H1 (cell line): ENCODE measurements around the gene TBCD. TPM values are rescaled to one million over a fixed set of nuclear protein-coding genes. Genes with fewer than 3 reads are reported as not detected.

Experiments
- CHD7 ChIP-seq: fragments of 300-600 bp; sonication (generic); IDR thresholded peaks from 2 replicates; pipeline ENCODE4 v1.7.1; 2012; ENCODE audit warnings: low read length, moderate library complexity, mild to moderate bottlenecking, inconsistent platforms; ENCODE audit not compliant: insufficient replicate concordance
- JUN ChIP-seq: IDR thresholded peaks from 2 replicates; pipeline ENCODE4 v1.6.1; 2011; ENCODE audit warnings: low read depth, mild to moderate bottlenecking, improper control_type of control experiment, low read length
- polyA plus RNA-seq, 7 experiments: library from polyadenylated mRNA; depleted of rRNA in 3 of 7; stranded (reverse) in 5 of 7; unstranded in 2 of 7; fragments of >200 nt in 5 of 7; fragments of 200-250 nt in 2 of 7; gene quantifications; 1 replicate in 5 of 7; 2 replicates in 1 of 7; 4 replicates in 1 of 7; pipeline versions ENCODE4 v1.2.1 to v1.2.3, GENCODE V29; 2011 to 2013; ENCODE audit warnings: missing spikeins in 2 of 7, mixed read lengths in 2 of 7
- total RNA-seq: library from RNA; stranded (reverse); fragmentation: NEBNext Ultra II Directional; extraction: Animal tissue kit (Norgen Biotek cat#: 25700); gene quantifications from 2 replicates; pipeline ENCODE4 v1.2.1, GENCODE V29; 2021

The TBCD gene
- total and polyA plus RNA-seq, 2 of the 8 experiments (the other 6 are each of a cell fraction or from before 2014, with no cell fraction given): 118 to 162 TPM

DNA sequence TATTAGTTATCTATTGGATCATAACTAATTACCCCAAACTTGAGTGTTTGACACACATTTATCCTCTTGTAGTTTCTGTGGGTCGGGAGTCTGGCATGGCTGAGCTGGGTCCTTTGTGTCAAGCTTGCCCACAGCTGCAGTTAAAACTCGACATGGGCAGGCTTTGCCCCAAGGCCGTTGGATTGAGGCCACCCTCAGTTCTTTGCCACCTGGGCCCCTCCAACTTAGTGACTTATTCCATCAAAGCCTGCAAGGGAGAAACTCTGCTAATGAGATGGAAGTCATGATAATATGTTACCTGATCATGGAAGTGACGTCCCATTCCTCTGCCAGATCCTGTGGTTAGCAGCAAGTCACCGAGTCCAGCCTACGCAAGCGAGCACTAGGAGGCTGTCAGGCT lies 17.2 kb downstream of the TBCD start (continued):
- TF ChIP-seq CHD7: no peak
- no peak for TF ChIP-seq JUN
